ENCODE data around the gene FAHD1. TPM values are rescaled to one million over a fixed set of nuclear protein-coding genes. Genes with fewer than 3 reads are reported as not detected.
A peak's percentile ranks its signal among the peaks of the same experiment; 100 is the strongest.

The FAHD1 gene
- total RNA-seq, 4 donors from 2014 or later = 40.9 to 52.5 (median 45.0) TPM

- no peak overlapping the region for H3K4me3 ChIP-seq (replicated peaks in 1 of 3)
- no peaks in the 10 kb centered on the region for H3K9me3 ChIP-seq
- H3K27me3 ChIP-seq = no peaks in the 10 kb centered on the region
- TF ChIP-seq POLR2A (IDR thresholded peaks at IDR 0.05) (no peak), CTCF (IDR thresholded peaks at IDR 0.05) (no peak)
- 79 to 88% methylated on average over 3 to 15 of the region's 27 CpGs for WGBS, 2 donors
- peaks cover 22 to 26% of the 10 kb centered on the region in 2 donors for H3K36me3 ChIP-seq
- intact Hi-C loops (cut with DNase I) = no loop called here
- DNase-seq = no peak
- H3K4me1 ChIP-seq = peaks cover 14 to 28% of the 10 kb centered on the region in 2 donors
- no peak overlapping the region for H3K27ac ChIP-seq
Observed at GRCh38 chr16:1779741-1780676, 47.0 kb upstream of the FAHD1 start.

DNA sequence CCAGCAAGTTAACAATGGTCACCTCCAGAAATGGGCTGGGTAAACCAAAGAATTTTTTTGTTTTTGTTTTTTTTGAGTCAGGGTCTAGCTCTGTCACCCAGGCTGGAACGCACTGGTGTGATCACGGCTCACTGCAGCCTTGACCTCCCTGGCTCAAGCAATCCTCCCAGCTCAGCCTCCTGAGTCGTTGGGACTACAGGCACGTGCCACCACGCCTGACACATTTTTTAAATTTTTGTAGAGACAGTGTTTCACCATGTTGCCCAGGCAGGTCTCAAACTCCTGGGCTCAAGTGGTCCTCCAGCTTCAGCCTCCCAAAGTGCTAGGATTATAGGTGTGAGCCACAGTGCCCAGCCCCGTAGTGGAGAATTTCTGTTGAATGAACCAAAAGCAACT, 46.3 kb upstream of the FAHD1 start:
- intact Hi-C loops (cut with DNase I) = no loop called here
- H3K36me3 ChIP-seq = peaks cover 18 to 26% of the 10 kb centered on the region in 2 donors
- TF ChIP-seq POLR2A (IDR thresholded peaks at IDR 0.05) (no peak), CTCF (IDR thresholded peaks at IDR 0.05) (no peak)
- H3K9me3 ChIP-seq = no peaks in the 10 kb centered on the region
- H3K27ac ChIP-seq = no peak overlapping the region
- H3K4me1 ChIP-seq = peaks cover 14 to 28% of the 10 kb centered on the region in 2 donors
- 81 to 86% methylated on average over 6 of the region's 6 CpGs for WGBS, 2 donors
- H3K4me3 ChIP-seq (replicated peaks in 1 of 3) = no peak overlapping the region
- no peak for DNase-seq
- H3K27me3 ChIP-seq = no peaks in the 10 kb centered on the region

GRCh38 chr16:1781254-1781653, 45.8 kb upstream of the FAHD1 start:
- intact Hi-C loops (cut with DNase I) = no loop called here
- Histone ChIP-seq H3K27me3 (no peaks in the 10 kb centered on the region), H3K4me3 (replicated peaks in 1 of 3) (peak overlapping the region in 2 of 3 donors; percentile 72 to 77), H3K36me3 (peaks cover 18 to 26% of the 10 kb centered on the region in 2 donors), H3K27ac (no peak overlapping the region), H3K9me3 (no peaks in the 10 kb centered on the region), H3K4me1 (peaks cover 14 to 28% of the 10 kb centered on the region in 2 donors)
- no peak for TF ChIP-seq POLR2A (IDR thresholded peaks at IDR 0.05)
- TF ChIP-seq CTCF (IDR thresholded peaks at IDR 0.05) = no peak
- 75 to 76% methylated on average over 12 to 19 of the region's 20 CpGs for WGBS, 2 donors
- no peak for DNase-seq

- peak; percentile 30 to 38 for DNase-seq
- Histone ChIP-seq H3K9me3 (no peaks in the 10 kb centered on the region), H3K4me3 (replicated peaks in 1 of 3) (peak overlapping the region; percentile 61 to 77 (median 72)), H3K4me1 (peaks cover 14 to 28% of the 10 kb centered on the region in 2 donors), H3K36me3 (peaks cover 17 to 21% of the 10 kb centered on the region in 2 donors), H3K27me3 (no peaks in the 10 kb centered on the region), H3K27ac (peak overlapping the region in 1 of 3 donors; percentile 60)
- intact Hi-C loops (cut with DNase I) = no loop called here
- TF ChIP-seq CTCF (IDR thresholded peaks at IDR 0.05) (no peak), POLR2A (IDR thresholded peaks at IDR 0.05) (no peak)
- WGBS, 2 donors = 1 to 4% methylated on average over 21 to 36 of the region's 70 CpGs
Observed at GRCh38 chr16:1781758-1782407, 45.1 kb upstream of the FAHD1 start.
